GM12892 (cell line): Measurements from ENCODE around the gene NCSTN.
"Not testable (repeated sequence)": the region's sequence is repeated elsewhere in the genome, so short reads cannot be mapped to it uniquely, and the experiment has no call there.

ENCODE experiments used
- POLR2A ChIP-seq: IDR thresholded peaks from 2 replicates; pipeline ENCODE4 v1.6.1; 2011; ENCODE audit warnings: low read depth, low read length, control low read depth
- POLR2AphosphoS5 ChIP-seq: IDR thresholded peaks from 2 replicates; pipeline ENCODE4 v1.6.1; 2011; ENCODE audit warnings: low read depth, low read length, control low read depth

DNA sequence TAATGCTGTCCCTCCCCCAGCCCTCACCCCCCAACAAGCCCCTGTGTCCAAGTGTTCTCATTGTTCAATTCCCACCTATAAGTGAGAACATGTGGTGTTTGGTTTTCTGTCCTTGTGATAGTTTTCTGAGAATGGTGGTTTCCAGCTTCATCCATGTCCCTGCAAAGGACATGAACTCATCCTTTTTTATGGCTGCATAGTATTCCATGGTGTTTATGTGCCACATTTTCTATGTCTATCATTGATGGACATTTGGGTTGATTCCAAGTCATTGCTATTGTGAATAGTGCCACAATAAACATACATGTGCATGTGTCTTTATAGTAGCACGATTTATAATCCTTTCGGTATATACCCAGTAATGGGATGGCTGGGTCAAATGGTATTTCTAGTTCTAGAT lies 41.6 kb downstream of the NCSTN start:
- not testable (repeated sequence) for TF ChIP-seq POLR2A, POLR2AphosphoS5
